ENCODE results near the gene PGK1.
"Not testable (repeated sequence)": the region's sequence is repeated elsewhere in the genome, so short reads cannot be mapped to it uniquely, and the experiment has no call there.

DNA sequence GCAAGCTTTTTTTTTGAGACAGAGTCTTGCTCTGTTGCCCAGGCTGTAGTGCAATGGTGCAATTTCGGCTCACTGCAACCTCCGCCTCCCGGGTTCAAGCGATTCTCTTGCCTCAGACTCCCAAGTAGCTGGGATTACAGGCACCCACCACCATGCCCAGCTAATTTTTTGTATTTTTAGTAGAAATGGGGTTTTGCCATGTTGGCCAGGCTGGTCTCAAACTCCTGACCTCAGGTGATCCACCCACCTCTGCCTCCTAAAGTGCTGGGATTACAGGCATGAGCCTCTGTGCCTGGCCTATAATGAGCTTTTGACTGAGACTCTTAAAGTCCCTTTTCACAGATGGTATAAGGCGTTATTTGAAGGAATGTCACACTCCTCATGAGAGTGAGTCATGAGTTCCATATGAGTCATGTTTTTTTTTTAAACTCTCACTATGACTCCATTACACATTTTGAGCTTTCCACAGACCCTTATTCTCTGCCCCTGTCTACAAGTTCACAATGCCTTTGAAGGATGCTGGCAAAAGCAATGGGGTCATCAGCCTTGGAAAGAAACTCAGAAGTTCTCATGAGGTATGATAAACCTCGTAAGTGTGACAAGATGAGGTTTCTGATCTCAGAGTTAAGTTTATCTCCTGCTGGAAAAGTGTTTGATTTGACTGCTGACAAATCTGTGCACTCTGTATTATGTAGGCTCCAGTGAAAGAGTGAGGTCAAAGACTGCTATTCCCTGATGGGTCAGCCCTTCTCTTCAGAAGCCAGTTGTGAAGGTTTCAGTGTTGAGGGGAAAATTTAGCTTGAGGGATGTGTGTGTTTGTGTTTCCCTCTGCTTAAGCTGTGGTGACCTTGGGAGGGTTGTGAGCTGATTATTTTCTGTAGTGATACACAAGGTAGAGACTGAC, 39.1 kb upstream of the PGK1 start:
- TF ChIP-seq, protein P1, sequence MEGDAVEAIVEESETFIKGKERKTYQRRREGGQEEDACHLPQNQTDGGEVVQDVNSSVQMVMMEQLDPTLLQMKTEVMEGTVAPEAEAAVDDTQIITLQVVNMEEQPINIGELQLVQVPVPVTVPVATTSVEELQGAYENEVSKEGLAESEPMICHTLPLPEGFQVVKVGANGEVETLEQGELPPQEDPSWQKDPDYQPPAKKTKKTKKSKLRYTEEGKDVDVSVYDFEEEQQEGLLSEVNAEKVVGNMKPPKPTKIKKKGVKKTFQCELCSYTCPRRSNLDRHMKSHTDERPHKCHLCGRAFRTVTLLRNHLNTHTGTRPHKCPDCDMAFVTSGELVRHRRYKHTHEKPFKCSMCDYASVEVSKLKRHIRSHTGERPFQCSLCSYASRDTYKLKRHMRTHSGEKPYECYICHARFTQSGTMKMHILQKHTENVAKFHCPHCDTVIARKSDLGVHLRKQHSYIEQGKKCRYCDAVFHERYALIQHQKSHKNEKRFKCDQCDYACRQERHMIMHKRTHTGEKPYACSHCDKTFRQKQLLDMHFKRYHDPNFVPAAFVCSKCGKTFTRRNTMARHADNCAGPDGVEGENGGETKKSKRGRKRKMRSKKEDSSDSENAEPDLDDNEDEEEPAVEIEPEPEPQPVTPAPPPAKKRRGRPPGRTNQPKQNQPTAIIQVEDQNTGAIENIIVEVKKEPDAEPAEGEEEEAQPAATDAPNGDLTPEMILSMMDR (IDR thresholded peaks at IDR 0.05; ENCODE audit: insufficient read depth, low read length, poor library complexity, severe bottlenecking): not testable (repeated sequence)
- not testable (repeated sequence) for TF ChIP-seq EZH2phosphoT487 (conservative IDR thresholded peaks at IDR 0.05; ENCODE audit: low read length)

Data from SU-DHL-6 (cell line).